ENCODE data around the gene LRP1-AS. TPM values are rescaled to one million over a fixed set of nuclear protein-coding genes. Genes with fewer than 3 reads are reported as not detected.

LRP1-AS gene
- total RNA-seq, 1 experiment from 2014 or later: not detected

Other genes starting within 250 kb of the LRP1-AS start
- gene SDR9C7, start 213.2 kb downstream of the LRP1-AS start, total RNA-seq (2014; rRNA removed; shearing (Covaris generic)): not detected in 2 replicates
- gene RDH16, start 190.0 kb downstream of the LRP1-AS start, total RNA-seq (2014; rRNA removed; shearing (Covaris generic)): not detected in 2 replicates
- 5.3 and 9.1 TPM in 2 replicates for gene ZBTB39, start 141.1 kb downstream of the LRP1-AS start, total RNA-seq (2014; rRNA removed; shearing (Covaris generic))
- gene TAC3, start 131.1 kb downstream of the LRP1-AS start, total RNA-seq (2014; rRNA removed; shearing (Covaris generic)): 0.85 TPM in 1 of 2 replicates, not detected in the other
- gene MYO1A, start 97.5 kb downstream of the LRP1-AS start, total RNA-seq (2014; rRNA removed; shearing (Covaris generic)): 1.6 TPM in 1 of 2 replicates, not detected in the other
- 17.4 and 23.9 TPM in 2 replicates for gene NEMP1, start 68.8 kb downstream of the LRP1-AS start, total RNA-seq (2014; rRNA removed; shearing (Covaris generic))
- 44.2 TPM in 2 replicates for gene NAB2, start 58.5 kb downstream of the LRP1-AS start, total RNA-seq (2014; rRNA removed; shearing (Covaris generic))
- 62.6 and 64.9 TPM in 2 replicates for gene STAT6, start 36.3 kb downstream of the LRP1-AS start, total RNA-seq (2014; rRNA removed; shearing (Covaris generic))
- gene LRP1, start 19.1 kb downstream of the LRP1-AS start, total RNA-seq (2014; rRNA removed; shearing (Covaris generic)): 19.3 and 25.1 TPM in 2 replicates
- gene NXPH4, start 69.2 kb upstream of the LRP1-AS start, total RNA-seq (2014; rRNA removed; shearing (Covaris generic)): 0.49 TPM in 1 of 2 replicates, not detected in the other
- 160 and 174 TPM in 2 replicates for gene SHMT2, start 82.1 kb upstream of the LRP1-AS start, total RNA-seq (2014; rRNA removed; shearing (Covaris generic))
- gene STAC3, start 103.6 kb upstream of the LRP1-AS start, total RNA-seq (2014; rRNA removed; shearing (Covaris generic)): 0.14 TPM in 1 of 2 replicates, not detected in the other

Data from G401 (cell line).